HepG2 (cell line): ENCODE data around the gene ANKRD13D. TPM values are rescaled to one million over a fixed set of nuclear protein-coding genes. Genes with fewer than 3 reads are reported as not detected.

Source experiments
- ATF7 ChIP-seq, 2 experiments: fragments of 450-650 bp in 1 of 2; sonication (generic) in 1 of 2; formaldehyde crosslinking in 1 of 2; IDR thresholded peaks; 2 replicates each; pipeline versions ENCODE4 v1.4.0 to v1.6.1; 2016 to 2020; ENCODE audit warnings: antibody characterized with exemption in 1 of 2, mild to moderate bottlenecking in 1 of 2, missing genetic modification reagents in 1 of 2
- ATF7-NPFF ChIP-seq: sonication (generic); formaldehyde crosslinking; IDR thresholded peaks from 2 replicates; pipeline ENCODE4 v1.8.1; 2023; ENCODE audit warnings: mild to moderate bottlenecking, low read depth, missing genetic modification reagents, moderate library complexity
- CBX1 ChIP-seq: IDR thresholded peaks from one replicate; pipeline ENCODE4 v1.6.1; 2016; ENCODE audit warnings: antibody characterized with exemption, low read depth
- FUBP1 ChIP-seq: sonication (generic); formaldehyde crosslinking; IDR thresholded peaks from 2 replicates; pipeline ENCODE4 v1.5.1; 2020; ENCODE audit warnings: missing genetic modification reagents, mild to moderate bottlenecking, borderline replicate concordance
- GTF3A ChIP-seq: sonication (generic); formaldehyde crosslinking; conservative IDR thresholded peaks from 2 replicates; pipeline ENCODE4 v1.4.0; 2020; ENCODE audit warnings: mild to moderate bottlenecking, missing genetic modification reagents
- KDM2A ChIP-seq: sonication (generic); formaldehyde crosslinking; IDR thresholded peaks from 2 replicates; pipeline ENCODE4 v1.4.0; 2020; ENCODE audit warnings: low read depth, missing genetic modification reagents, borderline replicate concordance
- NFE2 ChIP-seq: sonication (generic); formaldehyde crosslinking; IDR thresholded peaks from 2 replicates; pipeline ENCODE4 v1.4.0; 2020; ENCODE audit warnings: missing genetic modification reagents
- TBX3 ChIP-seq: fragments of 450-650 bp; IDR thresholded peaks from 2 replicates; pipeline ENCODE4 v1.6.1; 2017; ENCODE audit warnings: antibody characterized with exemption, mild to moderate bottlenecking, inconsistent platforms, borderline replicate concordance
- THAP11 ChIP-seq: IDR thresholded peaks from 2 replicates; pipeline ENCODE4 v1.6.1; 2016; ENCODE audit warnings: missing biosample characterization, missing genetic modification reagents
- ZBTB33 ChIP-seq: sonication (generic); formaldehyde crosslinking; IDR thresholded peaks from 2 replicates; pipeline ENCODE4 v1.4.0; 2020; ENCODE audit warnings: missing genetic modification reagents
- ZNF143 ChIP-seq: sonication (generic); formaldehyde crosslinking; IDR thresholded peaks from 2 replicates; pipeline ENCODE4 v1.4.0; 2020; ENCODE audit warnings: missing genetic modification reagents
- ZNF577 ChIP-seq: sonication (generic); formaldehyde crosslinking; IDR thresholded peaks from 2 replicates; pipeline ENCODE4 v1.4.0; 2020; ENCODE audit warnings: mild to moderate bottlenecking, low read depth, missing genetic modification reagents, borderline replicate concordance
- ZNF589 ChIP-seq: sonication (generic); formaldehyde crosslinking; conservative IDR thresholded peaks from 2 replicates; pipeline ENCODE4 v1.8.0; 2022; ENCODE audit warnings: mild to moderate bottlenecking, moderate library complexity, missing genetic modification reagents
- ZNF772 ChIP-seq: sonication (generic); formaldehyde crosslinking; IDR thresholded peaks from 2 replicates; pipeline ENCODE4 v1.5.0; 2020; ENCODE audit warnings: mild to moderate bottlenecking, missing genetic modification reagents
- ZNF790 ChIP-seq: sonication (generic); formaldehyde crosslinking; IDR thresholded peaks from 2 replicates; pipeline ENCODE4 v1.8.0; 2022; ENCODE audit warnings: missing genetic modification reagents, mild to moderate bottlenecking, borderline replicate concordance
- ZSCAN31 ChIP-seq: sonication (generic); formaldehyde crosslinking; IDR thresholded peaks from 2 replicates; pipeline ENCODE4 v1.5.0; 2020; ENCODE audit warnings: low read depth, mild to moderate bottlenecking, missing genetic modification reagents
- polyA plus RNA-seq, 8 experiments: library from polyadenylated mRNA; depleted of rRNA in 3 of 8; stranded (reverse) in 7 of 8; unstranded in 1 of 8; fragments of >200 nt; fragmentation: Illumina TruSeq in 4 of 8; extraction: Trizol in 4 of 8; gene quantifications; 2 replicates each; pipeline versions ENCODE4 v1.2.1 to v1.2.3, GENCODE V29; 2011 to 2016; ENCODE audit warnings: low read depth in 4 of 8, missing spikeins in 1 of 8, mixed read lengths in 1 of 8; ENCODE audit not compliant: insufficient read depth in 1 of 8
- total RNA-seq, 5 experiments: library from RNA; depleted of rRNA; stranded (reverse); fragments of >200 nt; fragmentation: Illumina TruSeq; extraction: Trizol; gene quantifications; 2 replicates each; pipeline ENCODE4 v1.2.3, GENCODE V29; 2016; ENCODE audit warnings: low read depth in 1 of 5
- TF ChIP-seq, protein P1 (sequence below), 2 experiments: sonication (generic) in 1 of 2; formaldehyde crosslinking in 1 of 2; IDR thresholded peaks; 2 replicates each; pipeline versions ENCODE4 v1.4.0 to v1.6.1; 2016 to 2020; ENCODE audit warnings: borderline replicate concordance in 1 of 2, low read depth in 1 of 2, mild to moderate bottlenecking in 1 of 2, missing genetic modification reagents in 1 of 2
- TF ChIP-seq, protein P2 (sequence below): sonication (generic); formaldehyde crosslinking; IDR thresholded peaks from 2 replicates; pipeline ENCODE4 v1.5.0; 2020; ENCODE audit warnings: missing genetic modification reagents

Gene ANKRD13D
- total and polyA plus RNA-seq, 2 of the 13 experiments (the other 11 are each of a cell fraction or from before 2014, with no cell fraction given) = 18.6 to 27.3 TPM

DNA sequence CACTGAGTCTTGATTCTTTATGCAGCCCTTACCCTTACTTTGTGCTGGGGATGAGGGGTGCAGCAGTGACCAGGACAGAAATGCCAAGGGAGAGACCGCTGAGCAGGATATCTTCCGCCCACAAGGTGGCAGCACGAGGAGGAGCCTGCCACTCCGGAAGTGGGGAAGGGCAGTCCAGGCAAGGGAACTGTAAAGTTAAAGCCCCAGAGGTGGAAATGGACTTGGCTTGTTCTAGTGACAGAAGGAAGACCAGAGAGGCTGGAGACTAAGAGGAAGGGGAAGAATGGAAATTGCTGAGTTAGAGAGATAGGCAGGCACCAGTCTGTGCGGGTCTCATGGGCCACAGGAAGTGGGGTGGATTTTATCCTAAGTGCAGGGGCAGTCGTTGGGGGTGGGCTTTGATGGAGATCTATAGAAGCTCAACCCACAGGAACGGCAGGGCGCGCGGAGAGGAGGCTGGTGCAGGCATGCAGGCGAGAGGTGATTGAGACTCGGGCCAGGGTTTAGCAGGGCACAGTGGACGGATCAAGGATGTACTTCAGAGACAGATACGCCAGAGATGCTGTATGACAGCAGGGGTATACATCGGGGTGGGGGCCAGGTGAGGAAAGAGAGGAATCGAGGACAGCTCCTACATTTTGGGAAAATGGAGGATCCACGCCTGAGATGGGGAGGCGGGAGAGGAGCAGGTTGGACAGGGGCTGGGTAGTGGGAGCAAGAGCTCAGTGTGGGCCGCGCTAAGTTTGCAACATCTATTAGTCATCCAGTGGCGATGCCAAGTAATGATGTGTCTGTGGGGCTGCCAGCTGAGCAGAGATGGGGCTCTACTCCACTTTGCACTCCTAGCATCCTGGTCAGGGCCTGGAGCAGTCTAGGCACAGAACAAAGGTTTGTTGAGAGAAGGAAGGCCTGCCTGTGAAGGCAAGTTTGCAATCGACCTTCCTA is 26.1 kb upstream of the ANKRD13D start (continued):
- TF ChIP-seq, protein P1, sequence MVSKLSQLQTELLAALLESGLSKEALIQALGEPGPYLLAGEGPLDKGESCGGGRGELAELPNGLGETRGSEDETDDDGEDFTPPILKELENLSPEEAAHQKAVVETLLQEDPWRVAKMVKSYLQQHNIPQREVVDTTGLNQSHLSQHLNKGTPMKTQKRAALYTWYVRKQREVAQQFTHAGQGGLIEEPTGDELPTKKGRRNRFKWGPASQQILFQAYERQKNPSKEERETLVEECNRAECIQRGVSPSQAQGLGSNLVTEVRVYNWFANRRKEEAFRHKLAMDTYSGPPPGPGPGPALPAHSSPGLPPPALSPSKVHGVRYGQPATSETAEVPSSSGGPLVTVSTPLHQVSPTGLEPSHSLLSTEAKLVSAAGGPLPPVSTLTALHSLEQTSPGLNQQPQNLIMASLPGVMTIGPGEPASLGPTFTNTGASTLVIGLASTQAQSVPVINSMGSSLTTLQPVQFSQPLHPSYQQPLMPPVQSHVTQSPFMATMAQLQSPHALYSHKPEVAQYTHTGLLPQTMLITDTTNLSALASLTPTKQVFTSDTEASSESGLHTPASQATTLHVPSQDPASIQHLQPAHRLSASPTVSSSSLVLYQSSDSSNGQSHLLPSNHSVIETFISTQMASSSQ (IDR thresholded peaks at IDR 0.05; ENCODE audit: low read depth) = no peak
- TF ChIP-seq, protein P1 (CRISPR knock-in tag; IDR thresholded peaks at IDR 0.05; ENCODE audit: borderline replicate concordance) = no peak
- no peak for TF ChIP-seq ATF7 (IDR thresholded peaks at IDR 0.05)
- TF ChIP-seq ATF7 (CRISPR knock-in tag; IDR thresholded peaks at IDR 0.05) = no peak
- no peak for TF ChIP-seq FUBP1 (CRISPR knock-in tag)
- peak; percentile 67 for TF ChIP-seq ZNF143 (CRISPR knock-in tag)
- no peak for TF ChIP-seq NFE2 (CRISPR knock-in tag)
- no peak for TF ChIP-seq CBX1
- no peak for TF ChIP-seq ZNF790 (CRISPR knock-in tag)
- TF ChIP-seq ZSCAN31 (CRISPR knock-in tag) = no peak
- TF ChIP-seq, protein P2, sequence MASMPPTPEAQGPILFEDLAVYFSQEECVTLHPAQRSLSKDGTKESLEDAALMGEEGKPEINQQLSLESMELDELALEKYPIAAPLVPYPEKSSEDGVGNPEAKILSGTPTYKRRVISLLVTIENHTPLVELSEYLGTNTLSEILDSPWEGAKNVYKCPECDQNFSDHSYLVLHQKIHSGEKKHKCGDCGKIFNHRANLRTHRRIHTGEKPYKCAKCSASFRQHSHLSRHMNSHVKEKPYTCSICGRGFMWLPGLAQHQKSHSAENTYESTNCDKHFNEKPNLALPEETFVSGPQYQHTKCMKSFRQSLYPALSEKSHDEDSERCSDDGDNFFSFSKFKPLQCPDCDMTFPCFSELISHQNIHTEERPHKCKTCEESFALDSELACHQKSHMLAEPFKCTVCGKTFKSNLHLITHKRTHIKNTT (CRISPR knock-in tag) = no peak
- 0 out of 2 replicates have a peak, but pooled peaks have one; percentile 9 for TF ChIP-seq ZBTB33 (CRISPR knock-in tag)
- TF ChIP-seq ZNF589 = no peak
- TF ChIP-seq TBX3 = no peak
- peak; percentile 65; the same call in 1 of the 2 replicates for TF ChIP-seq KDM2A (CRISPR knock-in tag)
- TF ChIP-seq ZNF772 = no peak
- no peak for TF ChIP-seq GTF3A (CRISPR knock-in tag)
- peak; percentile 71 for TF ChIP-seq THAP11 (CRISPR knock-in tag)
- no peak for TF ChIP-seq ZNF577
- no peak for TF ChIP-seq ATF7-NPFF (CRISPR knock-in tag)
